Upper lobe of left lung (tissue), 6 donors: Measurements from ENCODE around the gene GAN. TPM values are rescaled to one million over a fixed set of nuclear protein-coding genes. Genes with fewer than 3 reads are reported as not detected.

ENCODE experiments used
- ATAC-seq, 2 donors: fragments of 200-7000 bp; cut with Tn5 transposase; one replicate each; pipeline ENCODE4 v1.9.1; 2022; ENCODE audit warnings: mild to moderate bottlenecking in 2 of 2, moderate library complexity in 2 of 2; ENCODE audit not compliant: low FRiP score in 2 of 2
- DNase-seq, 2 donors: peaks; one replicate each; pipeline ENCODE4 v3.0.0-alpha.2; 2019 to 2020
- H3K27ac ChIP-seq, 4 donors: fragments of 200-600 bp; sonication (generic); one replicate each; pipeline ENCODE4 v1.5.1; 2016 to 2019
- H3K27me3 ChIP-seq, 4 donors: fragments of 200-600 bp; sonication (generic); one replicate each; pipeline ENCODE4 v1.5.1; 2017 to 2019
- H3K36me3 ChIP-seq, 4 donors: fragments of 200-600 bp; sonication (generic); one replicate each; pipeline ENCODE4 v1.5.1; 2016 to 2019
- H3K4me1 ChIP-seq, 4 donors: fragments of 200-600 bp; sonication (generic); one replicate each; pipeline ENCODE4 v1.5.1; 2018 to 2019
- H3K4me3 ChIP-seq, 4 donors: fragments of 200-600 bp; sonication (generic); one replicate each; pipeline ENCODE4 v1.5.1; 2017 to 2019; ENCODE audit warnings: mild to moderate bottlenecking in 2 of 4, moderate library complexity in 1 of 4
- H3K9me3 ChIP-seq, 4 donors: fragments of 200-600 bp; sonication (generic); one replicate each; pipeline ENCODE4 v1.5.1; 2018 to 2019
- EP300 ChIP-seq, 4 donors: sonication (generic); formaldehyde crosslinking; IDR thresholded peaks; one replicate each; pipeline ENCODE4 v1.5.1; 2017; ENCODE audit warnings: antibody characterized with exemption in 4 of 4, control low read depth in 2 of 4
- POLR2A ChIP-seq, 4 donors: fragments of 450-650 bp; IDR thresholded peaks; one replicate each; pipeline ENCODE4 v1.5.1; 2016 to 2017; ENCODE audit warnings: antibody characterized with exemption in 4 of 4, mild to moderate bottlenecking in 2 of 4
- POLR2AphosphoS5 ChIP-seq, 2 donors: sonication (generic); formaldehyde crosslinking; IDR thresholded peaks; one replicate each; pipeline ENCODE4 v1.5.1; 2017; ENCODE audit warnings: antibody characterized with exemption in 2 of 2
- WGBS, 2 donors: methylation state at CpG; one replicate each; pipeline ENCODE4 v1.1.5; 2017 to 2018; 5-methylcytosine and 5-hydroxymethylcytosine counted together
- total RNA-seq, 6 donors: library from RNA; depleted of rRNA in 4 of 6; stranded (reverse); fragments of >200 nt in 4 of 6; gene quantifications; one replicate each; pipeline versions ENCODE4 v1.1.0 to v1.2.1, GENCODE V29; 2016 to 2021
- TF ChIP-seq, protein P1 (sequence below), 6 experiments: fragments of 450-650 bp in 4 of 6; fragments of 200-600 bp in 2 of 6; sonication (generic) in 2 of 6; IDR thresholded peaks; one replicate each; pipeline ENCODE4 v1.5.1; 2016 to 2019; ENCODE audit warnings: antibody characterized with exemption in 6 of 6
- donor health status: DM: no; HTN: no; CAD: no; lungs with moderate emphysema.
- donor health status: DM: no; HTN: yes; CAD: no; lungs with severe emphysema.

The GAN gene
- total RNA-seq, 6 donors from 2014 or later = 3.3 to 8.4 (median 5.9) TPM

DNA sequence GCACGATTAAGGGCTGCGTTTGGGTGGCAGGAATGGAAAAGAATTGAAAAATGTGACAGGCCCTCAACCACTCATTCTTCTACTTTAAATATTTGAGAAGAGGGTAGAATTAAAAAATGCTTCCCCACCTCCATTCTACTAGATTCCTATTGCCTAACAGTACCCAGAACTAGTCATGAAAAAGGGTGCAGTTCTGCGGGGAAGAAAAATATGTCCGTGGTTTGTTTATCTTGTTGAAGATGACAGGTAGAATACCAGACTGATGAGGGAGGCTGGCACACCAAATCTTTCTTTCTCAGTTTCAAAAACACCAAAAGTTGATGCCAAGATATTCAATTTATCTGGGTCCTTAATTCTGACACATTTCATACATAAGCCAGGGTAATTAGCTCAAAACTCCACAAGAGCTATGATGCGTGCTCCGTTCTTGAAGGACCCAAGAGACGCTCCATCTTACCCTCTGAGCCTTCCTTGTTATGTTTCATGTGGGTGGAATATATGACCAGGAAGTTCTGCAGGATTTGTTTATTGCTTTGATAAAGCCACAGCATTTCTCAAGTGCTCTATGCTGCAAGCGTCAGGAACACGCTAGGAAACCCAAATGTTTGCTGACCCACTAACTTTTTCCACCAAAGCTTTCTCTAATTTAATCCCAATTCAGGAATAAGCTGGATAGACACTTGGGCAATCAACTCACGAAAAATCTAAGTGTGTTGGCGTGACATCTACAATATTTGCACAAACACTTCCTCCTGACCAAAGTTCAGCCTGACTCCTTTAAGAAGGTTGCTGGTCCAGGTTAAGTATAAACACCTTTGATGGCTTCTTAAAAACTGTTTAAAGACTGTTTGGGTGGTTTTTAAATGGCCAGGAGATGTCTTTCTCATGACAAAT, 20.6 kb upstream of the GAN start:
- TF ChIP-seq POLR2AphosphoS5 (IDR thresholded peaks at IDR 0.05) (no peak), EP300 (IDR thresholded peaks at IDR 0.05) (no peak), POLR2A (IDR thresholded peaks at IDR 0.05) (no peak)
- TF ChIP-seq, protein P1, sequence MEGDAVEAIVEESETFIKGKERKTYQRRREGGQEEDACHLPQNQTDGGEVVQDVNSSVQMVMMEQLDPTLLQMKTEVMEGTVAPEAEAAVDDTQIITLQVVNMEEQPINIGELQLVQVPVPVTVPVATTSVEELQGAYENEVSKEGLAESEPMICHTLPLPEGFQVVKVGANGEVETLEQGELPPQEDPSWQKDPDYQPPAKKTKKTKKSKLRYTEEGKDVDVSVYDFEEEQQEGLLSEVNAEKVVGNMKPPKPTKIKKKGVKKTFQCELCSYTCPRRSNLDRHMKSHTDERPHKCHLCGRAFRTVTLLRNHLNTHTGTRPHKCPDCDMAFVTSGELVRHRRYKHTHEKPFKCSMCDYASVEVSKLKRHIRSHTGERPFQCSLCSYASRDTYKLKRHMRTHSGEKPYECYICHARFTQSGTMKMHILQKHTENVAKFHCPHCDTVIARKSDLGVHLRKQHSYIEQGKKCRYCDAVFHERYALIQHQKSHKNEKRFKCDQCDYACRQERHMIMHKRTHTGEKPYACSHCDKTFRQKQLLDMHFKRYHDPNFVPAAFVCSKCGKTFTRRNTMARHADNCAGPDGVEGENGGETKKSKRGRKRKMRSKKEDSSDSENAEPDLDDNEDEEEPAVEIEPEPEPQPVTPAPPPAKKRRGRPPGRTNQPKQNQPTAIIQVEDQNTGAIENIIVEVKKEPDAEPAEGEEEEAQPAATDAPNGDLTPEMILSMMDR (IDR thresholded peaks at IDR 0.05) = no peak
- no peaks in the 10 kb centered on the region for H3K27me3 ChIP-seq
- 37 to 44% methylated on average over 11 of the region's 11 CpGs for WGBS, 2 donors
- no peaks in the 10 kb centered on the region for H3K36me3 ChIP-seq
- H3K4me3 ChIP-seq = no peak overlapping the region
- H3K4me1 ChIP-seq = no peaks in the 10 kb centered on the region
- ATAC-seq (peak in 1 of 2 donors; percentile 32), DNase-seq (no peak)
- no peaks in the 10 kb centered on the region for H3K9me3 ChIP-seq
- no peak overlapping the region for H3K27ac ChIP-seq

DNA sequence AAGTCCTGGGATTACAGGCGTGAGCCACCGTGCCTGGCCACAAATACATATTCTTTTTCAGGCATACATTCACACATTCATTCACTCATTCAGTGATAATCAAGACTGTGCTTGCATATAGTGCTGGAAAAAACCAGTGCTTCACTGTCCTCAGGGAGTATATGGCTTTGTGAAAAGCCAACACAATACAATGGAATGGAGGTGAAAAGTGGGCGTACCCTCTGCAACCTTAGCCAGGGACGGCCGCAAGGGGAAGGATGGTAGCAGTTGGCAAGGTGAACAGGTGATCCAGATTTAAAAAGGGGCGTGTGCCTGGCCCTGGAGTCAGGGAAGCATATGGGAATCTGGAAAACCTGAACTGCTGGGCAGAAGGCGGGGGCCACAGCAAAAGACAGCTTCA, 18.1 kb upstream of the GAN start:
- WGBS, 2 donors = 77 to 91% methylated on average over 7 of the region's 7 CpGs
- Histone ChIP-seq H3K27ac (no peak overlapping the region), H3K4me3 (no peak overlapping the region), H3K9me3 (no peaks in the 10 kb centered on the region), H3K4me1 (no peaks in the 10 kb centered on the region), H3K36me3 (no peaks in the 10 kb centered on the region), H3K27me3 (no peaks in the 10 kb centered on the region)
- ATAC-seq (no peak), DNase-seq (no peak)
- TF ChIP-seq POLR2A (IDR thresholded peaks at IDR 0.05) (no peak), EP300 (IDR thresholded peaks at IDR 0.05) (no peak), POLR2AphosphoS5 (IDR thresholded peaks at IDR 0.05) (no peak)
- TF ChIP-seq, protein P1 (IDR thresholded peaks at IDR 0.05) = no peak

DNA sequence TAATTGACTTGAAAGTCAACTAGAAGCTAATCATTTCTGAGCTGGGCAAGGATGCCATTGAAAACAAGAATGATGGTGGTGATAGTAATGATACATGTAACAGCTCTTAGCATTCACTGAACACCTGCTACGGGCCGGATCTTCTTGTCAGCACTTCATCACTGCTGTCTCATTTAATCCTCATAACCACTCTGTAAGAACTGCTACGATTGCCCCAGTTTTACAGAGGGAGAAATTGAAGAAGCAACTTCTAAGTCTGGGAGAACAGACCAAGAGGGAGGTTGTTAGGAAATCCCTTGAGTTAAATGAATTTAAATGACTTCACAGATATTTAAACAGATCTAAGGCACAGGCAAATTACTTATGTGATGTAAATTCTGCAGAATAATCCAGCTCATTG, 7.0 kb upstream of the GAN start:
- 75 to 78% methylated on average over 3 of the region's 3 CpGs for WGBS, 2 donors
- Histone ChIP-seq H3K4me1 (peaks cover 0 to 7% (median under 1%) of the 10 kb centered on the region in 4 donors), H3K4me3 (no peak overlapping the region), H3K27me3 (no peaks in the 10 kb centered on the region), H3K36me3 (no peaks in the 10 kb centered on the region), H3K27ac (no peak overlapping the region), H3K9me3 (no peaks in the 10 kb centered on the region)
- ATAC-seq (no peak), DNase-seq (no peak)
- TF ChIP-seq POLR2A (IDR thresholded peaks at IDR 0.05) = no peak
- TF ChIP-seq, protein P1 (IDR thresholded peaks at IDR 0.05) = no peak
- TF ChIP-seq POLR2AphosphoS5 (IDR thresholded peaks at IDR 0.05) = no peak
- TF ChIP-seq EP300 (IDR thresholded peaks at IDR 0.05) = no peak

DNA sequence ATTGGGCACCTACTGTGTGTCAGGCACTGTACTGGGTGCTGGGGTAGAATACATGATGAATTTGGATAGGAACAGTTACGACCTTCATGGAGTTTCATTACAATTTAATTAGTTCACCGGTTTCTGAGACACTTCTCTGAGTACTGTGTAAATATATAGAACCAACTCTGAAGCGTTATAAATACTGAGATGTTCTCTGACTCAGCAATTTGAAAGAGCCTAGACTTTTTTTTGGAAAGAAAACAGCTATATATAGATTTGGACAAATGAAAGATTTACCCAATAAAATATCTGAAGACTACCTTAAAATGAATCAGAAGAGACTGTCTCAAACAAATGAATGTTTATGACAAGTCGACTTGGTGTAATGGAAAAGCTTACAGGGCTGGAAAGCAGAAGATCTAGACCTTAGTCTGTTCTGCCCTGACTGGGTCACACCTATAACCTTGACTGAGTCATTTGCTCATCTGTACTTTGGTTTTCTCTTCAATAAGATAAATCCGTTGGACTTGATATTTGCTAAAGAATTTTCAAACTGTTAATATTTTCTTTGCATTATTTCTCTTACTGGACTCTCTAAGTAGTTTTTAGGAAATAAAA, 4.6 kb upstream of the GAN start:
- WGBS, 2 donors = 72 to 79% methylated on average over 5 of the region's 5 CpGs
- H3K27ac ChIP-seq = no peak overlapping the region

More for the DNA sequence above, 4.6 kb upstream of the GAN start:
- Histone ChIP-seq H3K4me1 (peaks cover 9 to 24% (median 12%) of the 10 kb centered on the region in 4 donors), H3K36me3 (no peaks in the 10 kb centered on the region), H3K27me3 (no peaks in the 10 kb centered on the region), H3K9me3 (no peaks in the 10 kb centered on the region), H3K4me3 (no peak overlapping the region)
- no peak for ATAC-seq
- DNase-seq = no peak
- TF ChIP-seq, protein P1 (IDR thresholded peaks at IDR 0.05) = no peak
- no peak for TF ChIP-seq POLR2A (IDR thresholded peaks at IDR 0.05)
- TF ChIP-seq POLR2AphosphoS5 (IDR thresholded peaks at IDR 0.05) = no peak
- TF ChIP-seq EP300 (IDR thresholded peaks at IDR 0.05) = no peak
